Peyer's patch (tissue), 4 donors: ENCODE results near the gene RPL19.

Experiments
- POLR2A ChIP-seq, 2 donors: fragments of 450-650 bp; IDR thresholded peaks; one replicate each; pipeline ENCODE4 v1.5.1; 2017; ENCODE audit warnings: antibody characterized with exemption in 2 of 2, mild to moderate bottlenecking in 2 of 2, moderate library complexity in 2 of 2
- TF ChIP-seq, protein P1 (sequence below), 6 experiments: fragments of 450-650 bp in 4 of 6; fragments of 200-600 bp in 2 of 6; sonication (generic) in 1 of 6; IDR thresholded peaks; one replicate each; pipeline ENCODE4 v1.5.1; 2017 to 2019; ENCODE audit warnings: antibody characterized with exemption in 6 of 6, mild to moderate bottlenecking in 3 of 6, moderate library complexity in 1 of 6

DNA sequence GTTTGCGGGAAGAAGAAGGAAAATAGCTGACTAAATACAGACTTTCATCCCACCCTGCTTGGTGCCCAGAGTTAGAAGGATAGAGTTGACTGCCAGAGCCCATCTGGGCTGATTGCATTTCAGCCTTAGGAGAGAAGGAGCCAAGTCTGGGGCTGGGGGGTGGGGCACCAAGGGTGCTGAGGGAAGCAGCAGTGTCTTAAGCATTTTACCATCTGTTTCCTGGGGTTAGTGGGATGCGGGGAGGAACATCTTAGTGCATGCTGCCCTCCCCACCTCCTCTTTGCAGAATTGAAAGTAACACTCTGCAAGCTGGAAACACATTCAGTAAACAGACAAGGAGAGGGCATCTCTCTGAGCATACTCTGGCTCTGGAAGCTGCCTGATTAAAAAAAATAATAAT lies 32.6 kb upstream of the RPL19 start:
- TF ChIP-seq, protein P1, sequence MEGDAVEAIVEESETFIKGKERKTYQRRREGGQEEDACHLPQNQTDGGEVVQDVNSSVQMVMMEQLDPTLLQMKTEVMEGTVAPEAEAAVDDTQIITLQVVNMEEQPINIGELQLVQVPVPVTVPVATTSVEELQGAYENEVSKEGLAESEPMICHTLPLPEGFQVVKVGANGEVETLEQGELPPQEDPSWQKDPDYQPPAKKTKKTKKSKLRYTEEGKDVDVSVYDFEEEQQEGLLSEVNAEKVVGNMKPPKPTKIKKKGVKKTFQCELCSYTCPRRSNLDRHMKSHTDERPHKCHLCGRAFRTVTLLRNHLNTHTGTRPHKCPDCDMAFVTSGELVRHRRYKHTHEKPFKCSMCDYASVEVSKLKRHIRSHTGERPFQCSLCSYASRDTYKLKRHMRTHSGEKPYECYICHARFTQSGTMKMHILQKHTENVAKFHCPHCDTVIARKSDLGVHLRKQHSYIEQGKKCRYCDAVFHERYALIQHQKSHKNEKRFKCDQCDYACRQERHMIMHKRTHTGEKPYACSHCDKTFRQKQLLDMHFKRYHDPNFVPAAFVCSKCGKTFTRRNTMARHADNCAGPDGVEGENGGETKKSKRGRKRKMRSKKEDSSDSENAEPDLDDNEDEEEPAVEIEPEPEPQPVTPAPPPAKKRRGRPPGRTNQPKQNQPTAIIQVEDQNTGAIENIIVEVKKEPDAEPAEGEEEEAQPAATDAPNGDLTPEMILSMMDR (IDR thresholded peaks at IDR 0.05) = no peak
- no peak for TF ChIP-seq POLR2A (IDR thresholded peaks at IDR 0.05)
